GM06990 (cell line): ENCODE data around the gene ZBTB7C.

Source experiments
- DNase-seq: peaks from one replicate; pipeline ENCODE4 v3.0.0-alpha.2; 2011; ENCODE audit not compliant: insufficient read length; ENCODE audit errors: extremely low read depth
- H3K27me3 ChIP-seq: replicated peaks from 2 replicates; pipeline ENCODE4 v1.6.0; 2011; ENCODE audit warnings: low read length; ENCODE audit not compliant: control insufficient read depth, insufficient read depth
- H3K36me3 ChIP-seq: 2 replicates; pipeline ENCODE4 v1.5.1; 2011; ENCODE audit warnings: low read length; ENCODE audit not compliant: control insufficient read depth, insufficient read depth
- H3K4me3 ChIP-seq: replicated peaks from 2 replicates; pipeline ENCODE4 v1.5.1; 2011; ENCODE audit warnings: low read depth, mild to moderate bottlenecking, control low read depth, low read length
- CTCF ChIP-seq: IDR thresholded peaks from 2 replicates; pipeline ENCODE4 v1.5.1; 2011; ENCODE audit warnings: low read length, control low read depth, mild to moderate bottlenecking, inconsistent platforms; ENCODE audit not compliant: insufficient read depth, poor library complexity, severe bottlenecking

Gene ZBTB7C

GRCh38 chr18:48393170-48393569 is 16.0 kb downstream of the ZBTB7C start:
- DNase-seq = no peak
- no peak for TF ChIP-seq CTCF
- no peaks in the 10 kb centered on the region for H3K36me3 ChIP-seq
- H3K27me3 ChIP-seq = no peaks in the 10 kb centered on the region; the same call in none of the 2 replicates
- no peak overlapping the region for H3K4me3 ChIP-seq

GRCh38 chr18:48392268-48392667 is 16.9 kb downstream of the ZBTB7C start:
- Histone ChIP-seq H3K27me3 (no peaks in the 10 kb centered on the region; the same call in none of the 2 replicates), H3K4me3 (no peak overlapping the region), H3K36me3 (no peaks in the 10 kb centered on the region)
- TF ChIP-seq CTCF = no peak
- no peak for DNase-seq

GRCh38 chr18:48391868-48392267 is 17.3 kb downstream of the ZBTB7C start:
- no peak for DNase-seq
- TF ChIP-seq CTCF = no peak
- Histone ChIP-seq H3K27me3 (no peaks in the 10 kb centered on the region; the same call in none of the 2 replicates), H3K36me3 (no peaks in the 10 kb centered on the region), H3K4me3 (no peak overlapping the region)

GRCh38 chr18:48390641-48391040 is 18.5 kb downstream of the ZBTB7C start:
- no peak for TF ChIP-seq CTCF

GRCh38 chr18:48388478-48388877 is 20.7 kb downstream of the ZBTB7C start:
- TF ChIP-seq CTCF = no peak
- no peaks in the 10 kb centered on the region for H3K36me3 ChIP-seq
- no peaks in the 10 kb centered on the region; the same call in none of the 2 replicates for H3K27me3 ChIP-seq
- DNase-seq = no peak
- no peak overlapping the region for H3K4me3 ChIP-seq

More at GRCh38 chr18:48390641-48391040, 18.5 kb downstream of the ZBTB7C start:
- no peaks in the 10 kb centered on the region for H3K36me3 ChIP-seq
- no peak for DNase-seq
- H3K27me3 ChIP-seq = no peaks in the 10 kb centered on the region; the same call in none of the 2 replicates
- no peak overlapping the region for H3K4me3 ChIP-seq

- no peaks in the 10 kb centered on the region; the same call in none of the 2 replicates for H3K27me3 ChIP-seq
- TF ChIP-seq CTCF = no peak
- no peak overlapping the region for H3K4me3 ChIP-seq
- DNase-seq = no peak
- H3K36me3 ChIP-seq = no peaks in the 10 kb centered on the region
Measured at GRCh38 chr18:48387300-48387699, 21.9 kb downstream of the ZBTB7C start.
